Right cardiac atrium (tissue), 5 donors: ENCODE results near the gene NPAS3. TPM values are rescaled to one million over a fixed set of nuclear protein-coding genes. Genes with fewer than 3 reads are reported as not detected.

Experiments used
- ATAC-seq, 2 donors: fragments of 200-7000 bp; cut with Tn5 transposase; one replicate each; pipeline versions ENCODE4 v1.8.0 to v1.9.1; 2020; ENCODE audit warnings: moderate library complexity in 2 of 2, mild to moderate bottlenecking in 1 of 2
- DNase-seq, 3 donors: peaks; one replicate each; pipeline ENCODE4 v3.0.0-alpha.2; 2020
- H3K27ac ChIP-seq: one replicate; pipeline ENCODE4 v1.5.1; 2013; ENCODE audit warnings: mild to moderate bottlenecking, low read length, control low read depth, moderate library complexity
- H3K27me3 ChIP-seq: one replicate; pipeline ENCODE4 v1.6.1; 2013; ENCODE audit not compliant: control insufficient read depth, insufficient read depth
- H3K4me1 ChIP-seq: one replicate; pipeline ENCODE4 v1.6.1; 2013; ENCODE audit warnings: low read length; ENCODE audit not compliant: control insufficient read depth, insufficient read depth
- H3K4me3 ChIP-seq: one replicate; pipeline ENCODE4 v1.5.1; 2013; ENCODE audit warnings: low read length, control low read depth
- H3K9me3 ChIP-seq: one replicate; pipeline ENCODE4 v1.6.1; 2013; ENCODE audit warnings: low read length; ENCODE audit not compliant: control insufficient read depth
- WGBS: extraction: QIAGEN DNeasy Blood & Tissue Kit; methylation state at CpG from one replicate; pipeline ENCODE4 v1.1.7; 2013; 5-methylcytosine and 5-hydroxymethylcytosine counted together
- intact Hi-C, 4 donors: fragments of 100-400 bp; cut with DNase I; formaldehyde crosslinking; loops; one replicate each; pipeline versions ENCODE4 v1.11.0 to v1.14.0; 2022 to 2023
- polyA plus RNA-seq: library from polyadenylated mRNA; stranded (reverse); fragments of 200-250 nt; gene quantifications from one replicate; pipeline ENCODE4 v1.2.3, GENCODE V29; 2013
- total RNA-seq, 4 donors: library from RNA; stranded (reverse); fragmentation: NEBNext Ultra II Directional; extraction: Animal tissue kit (Norgen Biotek cat#: 25700); gene quantifications; one replicate each; pipeline ENCODE4 v1.2.1, GENCODE V29; 2021
- donor health status: healthy with polysubstance abuse.
- donor health status: DM: no; HTN: yes; CAD: no.
- donor health status: DM: no; HTN: no; CAD: no.
- donor health status: DM: no; HTN: yes; CAD: no; lungs with severe emphysema.
- donor health status: DM: yes; HTN: yes; CAD: no.

NPAS3 gene
- total and polyA plus RNA-seq, 5 donors = 0.48 to 5.7 (median 4.0) TPM

GRCh38 chr14:33792009-33792719, 853.5 kb downstream of the NPAS3 start:
- H3K27me3 ChIP-seq = no peaks in the 10 kb centered on the region
- H3K9me3 ChIP-seq = no peaks in the 10 kb centered on the region
- intact Hi-C loops = loop anchor here (5.0 to 10.0 kb wide), 6 partner anchors 105 to 1220 kb away; partner anchors contain the start of gene NPAS3 (in 1 of the 4)
- H3K4me1 ChIP-seq = no peaks in the 10 kb centered on the region
- 62% methylated on average over 8 of the region's 8 CpGs for WGBS
- DNase-seq (no peak), ATAC-seq (peak; percentile 9 to 30)
- no peak overlapping the region for H3K4me3 ChIP-seq
- H3K27ac ChIP-seq = no peak overlapping the region

- H3K4me1 ChIP-seq = no peaks in the 10 kb centered on the region
- WGBS = 11% methylated on average over 16 of the region's 16 CpGs
- ATAC-seq = peak; percentile 88
- intact Hi-C loops = loop anchor here (5.0 to 10.0 kb wide), 6 partner anchors 106 to 1221 kb away; partner anchors contain the start of gene NPAS3 (in 1 of the 4)
- H3K4me3 ChIP-seq = peak overlapping the region; percentile 31
- DNase-seq = peak; percentile 80 to 92 (median 91)
- H3K27me3 ChIP-seq = no peaks in the 10 kb centered on the region
- H3K9me3 ChIP-seq = no peaks in the 10 kb centered on the region
- no peak overlapping the region for H3K27ac ChIP-seq
Observed at GRCh38 chr14:33792720-33793368, 854.2 kb downstream of the NPAS3 start.

- Histone ChIP-seq H3K27ac (no peak overlapping the region), H3K27me3 (no peaks in the 10 kb centered on the region), H3K4me1 (no peaks in the 10 kb centered on the region), H3K9me3 (no peaks in the 10 kb centered on the region), H3K4me3 (no peak overlapping the region)
- no peak for ATAC-seq
- DNase-seq = no peak
- intact Hi-C loops = loop anchor here (5.0 to 10.0 kb wide), 6 partner anchors 106 to 1221 kb away; partner anchors contain the start of gene NPAS3 (in 1 of the 4)
- WGBS = 69% methylated on average over 11 of the region's 11 CpGs
Observed at GRCh38 chr14:33793398-33794110, 854.9 kb downstream of the NPAS3 start.

- Histone ChIP-seq H3K27me3 (no peaks in the 10 kb centered on the region), H3K9me3 (no peaks in the 10 kb centered on the region), H3K4me3 (no peak overlapping the region), H3K4me1 (no peaks in the 10 kb centered on the region), H3K27ac (no peak overlapping the region)
- WGBS = 57% methylated on average over 1 of the region's 1 CpG
- ATAC-seq = no peak
- intact Hi-C loops = loop anchor here (5.0 to 10.0 kb wide), 6 partner anchors 108 to 1223 kb away; partner anchors contain the start of gene NPAS3 (in 1 of the 4)
- DNase-seq = no peak
Observed at GRCh38 chr14:33794791-33795305, 856.2 kb downstream of the NPAS3 start.

- 73% methylated on average over 3 of the region's 3 CpGs for WGBS
- DNase-seq = no peak
- Histone ChIP-seq H3K27me3 (no peaks in the 10 kb centered on the region), H3K9me3 (no peaks in the 10 kb centered on the region), H3K4me1 (no peaks in the 10 kb centered on the region), H3K4me3 (no peak overlapping the region), H3K27ac (no peak overlapping the region)
- ATAC-seq = no peak
- intact Hi-C loops = loop anchor here in 2 of 4 donors (10.0 kb wide), 2 partner anchors 862 to 1222 kb away; partner anchors contain the start of gene NPAS3 (in 1 of the 2)
Observed at GRCh38 chr14:33796356-33796755, 857.7 kb downstream of the NPAS3 start.

- no peaks in the 10 kb centered on the region for H3K27me3 ChIP-seq
- peak; percentile 67 to 72 for ATAC-seq
- 28% methylated on average over 100 of the region's 100 CpGs for WGBS
- peak overlapping the region; percentile 42 for H3K4me3 ChIP-seq
- intact Hi-C loops = loop anchor here in 2 of 4 donors (10.0 kb wide), 2 partner anchors 865 to 1225 kb away; partner anchors contain the start of gene NPAS3 (in 1 of the 2)
- H3K9me3 ChIP-seq = no peaks in the 10 kb centered on the region
- no peaks in the 10 kb centered on the region for H3K4me1 ChIP-seq
- H3K27ac ChIP-seq = no peak overlapping the region
- peak; percentile 46 to 69 (median 68) for DNase-seq
Observed at GRCh38 chr14:33799705-33800570, 861.3 kb downstream of the NPAS3 start.

- no peaks in the 10 kb centered on the region for H3K27me3 ChIP-seq
- no peaks in the 10 kb centered on the region for H3K9me3 ChIP-seq
- intact Hi-C loops = no loop called here
- H3K4me1 ChIP-seq = no peaks in the 10 kb centered on the region
- DNase-seq = peak in 2 of 3 donors; percentile 40 to 56
- no peak overlapping the region for H3K4me3 ChIP-seq
- ATAC-seq = peak in 1 of 2 donors; percentile 18
- 46% methylated on average over 45 of the region's 45 CpGs for WGBS
- H3K27ac ChIP-seq = no peak overlapping the region
Observed at GRCh38 chr14:33800735-33801163, 862.1 kb downstream of the NPAS3 start.

GRCh38 chr14:33802737-33803136, 864.1 kb downstream of the NPAS3 start:
- no peak for DNase-seq
- Histone ChIP-seq H3K27me3 (no peaks in the 10 kb centered on the region), H3K4me1 (no peaks in the 10 kb centered on the region), H3K4me3 (no peak overlapping the region), H3K9me3 (no peaks in the 10 kb centered on the region), H3K27ac (no peak overlapping the region)
- no peak for ATAC-seq
- intact Hi-C loops = no loop called here
- 89% methylated on average over 2 of the region's 2 CpGs for WGBS

- WGBS = 83% methylated on average over 2 of the region's 2 CpGs
- Histone ChIP-seq H3K4me3 (no peak overlapping the region), H3K4me1 (no peaks in the 10 kb centered on the region), H3K9me3 (no peaks in the 10 kb centered on the region), H3K27ac (no peak overlapping the region), H3K27me3 (no peaks in the 10 kb centered on the region)
- intact Hi-C loops = no loop called here
- DNase-seq = no peak
- no peak for ATAC-seq
Observed at GRCh38 chr14:33805593-33805992, 866.9 kb downstream of the NPAS3 start.

- Histone ChIP-seq H3K9me3 (no peaks in the 10 kb centered on the region), H3K4me3 (no peak overlapping the region), H3K27ac (no peak overlapping the region), H3K27me3 (no peaks in the 10 kb centered on the region), H3K4me1 (no peaks in the 10 kb centered on the region)
- WGBS = 89% methylated on average over 2 of the region's 2 CpGs
- intact Hi-C loops = no loop called here
- ATAC-seq (no peak), DNase-seq (no peak)
Observed at GRCh38 chr14:33806905-33807304, 868.2 kb downstream of the NPAS3 start.
